Frontal cortex (tissue), 4 donors: Measurements from ENCODE around the gene ERC1. TPM values are rescaled to one million over a fixed set of nuclear protein-coding genes. Genes with fewer than 3 reads are reported as not detected.

Experiments
- DNase-seq, 2 donors: peaks; one replicate each; pipeline ENCODE4 v3.0.0; 2012; ENCODE audit warnings: low spot score in 2 of 2
- FAIRE-seq: peaks from 2 replicates; lab custom pipeline; 2012; peaks lifted over from hg19 to GRCh38; lab: Jason Lieb, UNC
- total RNA-seq: library from RNA; depleted of rRNA; stranded (reverse); fragments of >200 nt; gene quantifications from one replicate; pipeline ENCODE4 v1.2.3, GENCODE V29; 2014
- donor health status: control.
- donor health status: control.
- donor health status: control.

The ERC1 gene
- total RNA-seq, 1 donor from 2014 or later: 128 TPM

DNA sequence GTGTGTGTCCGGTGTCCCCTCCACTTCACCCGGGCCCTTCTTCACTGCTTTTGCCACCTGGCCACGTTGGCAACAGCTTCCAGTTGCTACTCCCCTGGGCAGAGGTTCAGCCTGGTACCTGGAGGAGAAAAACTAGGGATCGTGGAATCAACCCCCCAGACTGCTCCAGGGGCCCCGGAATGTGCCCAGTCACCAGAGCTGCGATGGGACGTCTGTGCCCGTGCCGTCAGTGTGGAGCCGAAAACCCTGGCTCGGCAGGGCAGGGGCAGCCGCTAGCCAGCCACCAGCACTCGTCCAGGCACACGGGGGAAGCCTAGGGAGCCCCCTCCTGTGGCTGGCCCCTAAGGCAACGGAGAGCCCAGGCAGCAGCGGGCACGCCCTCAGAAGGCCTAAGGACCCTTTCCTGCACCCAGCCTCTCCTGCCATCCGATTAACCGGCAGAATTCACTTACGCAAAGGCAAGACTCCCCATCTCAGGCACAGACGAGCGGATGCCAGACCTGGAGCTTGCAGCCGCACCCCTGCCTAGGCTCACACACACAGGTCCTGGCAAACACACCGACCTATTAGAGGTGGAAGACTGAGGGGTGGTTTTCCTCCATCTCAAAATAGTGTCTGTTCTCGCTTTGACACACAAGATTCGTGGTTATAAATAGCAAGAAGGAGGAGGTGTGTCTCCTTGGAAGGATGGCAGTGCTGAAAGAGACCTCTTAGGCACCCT is 540.8 kb downstream of the ERC1 start:
- DNase-seq: no peak

DNA sequence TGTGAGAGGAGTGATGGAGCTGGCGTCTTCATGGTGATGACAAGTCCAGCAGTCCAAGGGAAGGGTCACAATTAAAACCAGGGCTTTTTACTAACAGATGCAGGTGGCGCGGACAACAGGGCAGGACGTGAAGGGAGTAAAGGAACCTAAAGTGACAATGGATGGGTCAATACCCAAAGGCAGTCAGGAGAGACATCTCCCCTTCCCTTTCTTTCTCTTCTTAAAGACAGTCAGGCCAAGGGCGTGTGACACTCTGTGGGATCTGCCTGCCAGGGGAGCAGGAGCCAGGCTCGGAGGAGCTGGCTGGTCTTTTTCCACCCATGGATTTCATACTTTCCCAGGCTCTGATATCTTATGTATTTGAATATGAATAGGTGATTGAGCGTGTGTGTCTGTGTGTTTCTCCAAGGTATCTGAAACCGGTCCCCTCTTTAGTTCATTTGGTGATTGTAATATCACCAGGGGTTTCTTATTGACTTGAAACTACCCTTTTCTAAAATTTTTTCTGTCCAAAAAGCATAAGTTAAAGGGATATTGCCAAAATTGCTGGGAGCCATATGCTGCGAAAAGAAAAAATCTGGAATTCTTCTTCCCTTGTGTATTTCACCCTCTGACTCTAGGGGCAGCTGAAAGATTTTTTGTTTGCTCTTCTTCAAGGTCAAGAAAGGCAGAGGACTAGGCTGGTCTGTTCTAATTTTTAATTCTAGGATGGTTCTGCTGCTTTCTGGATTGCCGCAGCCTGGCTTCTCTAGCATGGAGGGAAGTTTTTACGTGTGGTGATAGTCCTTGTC is 541.5 kb downstream of the ERC1 start:
- no peak for DNase-seq
- no peak for FAIRE-seq

More for the DNA sequence above, 540.8 kb downstream of the ERC1 start:
- no peak for FAIRE-seq

- FAIRE-seq (no peak), DNase-seq (no peak)
Measured at GRCh38 chr12:1533205-1533601, 542.2 kb downstream of the ERC1 start.

GRCh38 chr12:1533602-1534304 is 542.7 kb downstream of the ERC1 start:
- DNase-seq (no peak), FAIRE-seq (no peak)

- DNase-seq: no peak
- no peak for FAIRE-seq
Measured at GRCh38 chr12:1534748-1535147, 543.7 kb downstream of the ERC1 start.

DNA sequence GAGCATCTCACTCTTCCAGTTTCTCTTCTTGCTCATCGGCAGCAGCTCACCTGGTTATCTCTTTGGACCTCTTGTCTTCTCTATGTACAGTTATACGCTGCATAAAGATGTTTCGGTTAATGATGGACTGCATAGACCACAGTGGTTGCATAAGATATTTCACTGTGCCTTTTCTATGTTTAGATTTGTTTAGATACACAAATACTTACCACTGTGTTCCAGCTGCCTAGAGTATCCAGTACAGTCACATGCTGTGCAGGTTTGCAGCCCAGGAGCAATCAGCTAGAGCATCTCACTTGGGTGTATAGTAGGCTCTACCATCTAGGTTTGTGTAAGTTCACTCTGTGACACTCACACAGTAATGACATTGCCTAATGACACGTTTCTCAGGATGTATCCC is 545.8 kb downstream of the ERC1 start:
- FAIRE-seq (no peak), DNase-seq (no peak)

GRCh38 chr12:1539135-1539534 is 548.1 kb downstream of the ERC1 start:
- DNase-seq: no peak
- no peak for FAIRE-seq

- FAIRE-seq (no peak), DNase-seq (no peak)
Measured at GRCh38 chr12:1540690-1541089, 549.7 kb downstream of the ERC1 start.

GRCh38 chr12:1542599-1542998 is 551.6 kb downstream of the ERC1 start:
- DNase-seq (no peak), FAIRE-seq (no peak)

DNA sequence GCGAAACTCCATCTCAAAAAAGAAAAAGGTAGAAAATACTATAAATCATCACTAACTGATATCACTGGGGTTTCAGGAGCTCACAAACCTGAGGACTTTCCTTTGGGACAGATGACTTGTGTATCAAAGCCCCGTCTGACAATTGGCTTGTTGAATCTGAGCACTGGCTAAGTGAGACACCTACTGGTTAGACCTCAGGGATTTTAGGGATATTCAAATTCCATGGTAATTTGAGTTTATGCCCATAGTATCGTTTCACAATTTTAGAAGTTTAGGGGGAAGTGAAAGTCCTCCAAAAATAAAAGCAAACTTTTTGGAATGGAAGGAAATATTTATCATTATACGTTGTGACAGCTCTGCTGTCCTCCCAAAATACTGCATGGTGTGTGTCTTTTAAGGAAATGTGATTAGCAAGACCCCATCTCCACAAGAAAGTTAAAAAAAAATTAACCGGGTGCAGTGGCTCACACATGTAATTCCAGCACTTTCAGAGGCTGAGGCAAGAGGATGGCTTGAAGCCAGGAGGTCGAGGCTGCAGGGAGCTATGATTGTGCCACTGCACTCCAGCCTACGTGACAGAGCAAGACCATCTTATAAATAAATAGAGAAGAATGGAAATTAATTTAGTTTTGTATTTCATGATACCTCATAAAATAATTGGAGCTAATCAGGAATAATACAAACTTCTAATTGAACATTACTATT is 554.1 kb downstream of the ERC1 start:
- FAIRE-seq: no peak
- no peak for DNase-seq

Other genes with a start within 250 kb of the ERC1 start
- 48.5 TPM for gene WNK1, start 238.6 kb upstream of the ERC1 start, total RNA-seq
- gene RAD52, start 41.5 kb upstream of the ERC1 start, total RNA-seq: 10.6 TPM